ENCODE data around the gene LAGE3.

LAGE3 gene

GRCh38 chrX:154452823-154453222, 26.3 kb downstream of the LAGE3 start:
- DNase-seq: no peak

DNA sequence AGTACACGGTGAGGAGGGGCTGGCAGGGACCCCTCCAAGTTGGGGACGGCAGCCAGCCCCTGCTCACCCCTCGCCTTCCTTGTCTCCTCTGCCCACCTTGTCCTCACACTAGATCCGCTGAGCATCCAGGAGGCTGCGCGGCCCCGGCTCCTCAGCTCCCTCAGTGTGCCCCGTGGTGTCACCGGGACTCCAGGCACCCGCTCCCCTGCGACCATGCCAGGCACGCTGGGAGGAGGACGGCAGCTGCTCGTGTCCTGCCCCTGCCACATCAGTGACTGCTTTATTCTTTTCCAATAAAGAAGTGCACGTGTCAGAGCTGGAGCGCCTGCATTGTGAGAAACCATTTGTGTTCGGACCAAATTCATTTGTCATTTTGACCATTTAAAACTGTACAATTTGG, 28.8 kb downstream of the LAGE3 start:
- DNase-seq: no peak

DNA sequence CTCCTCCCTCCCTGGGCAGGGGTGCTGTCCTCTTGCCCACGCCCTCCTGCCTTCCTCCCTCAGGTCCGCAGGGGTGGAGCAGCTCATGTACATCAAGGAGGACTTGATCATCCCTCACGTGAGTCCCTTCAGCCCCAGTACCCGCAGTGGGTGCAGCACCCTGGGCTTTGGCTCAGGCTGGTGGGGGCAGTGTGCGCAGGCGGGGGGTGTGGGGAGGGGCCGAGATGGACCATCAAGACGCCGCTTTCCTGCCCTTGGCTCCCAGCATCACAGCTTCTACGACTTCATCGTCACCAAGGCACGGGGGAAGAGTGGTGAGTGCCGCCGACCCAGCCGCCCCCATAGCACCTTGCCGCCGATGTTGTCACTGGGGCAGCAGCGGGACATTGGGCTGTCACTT, 29.5 kb downstream of the LAGE3 start:
- no peak for DNase-seq

DNA sequence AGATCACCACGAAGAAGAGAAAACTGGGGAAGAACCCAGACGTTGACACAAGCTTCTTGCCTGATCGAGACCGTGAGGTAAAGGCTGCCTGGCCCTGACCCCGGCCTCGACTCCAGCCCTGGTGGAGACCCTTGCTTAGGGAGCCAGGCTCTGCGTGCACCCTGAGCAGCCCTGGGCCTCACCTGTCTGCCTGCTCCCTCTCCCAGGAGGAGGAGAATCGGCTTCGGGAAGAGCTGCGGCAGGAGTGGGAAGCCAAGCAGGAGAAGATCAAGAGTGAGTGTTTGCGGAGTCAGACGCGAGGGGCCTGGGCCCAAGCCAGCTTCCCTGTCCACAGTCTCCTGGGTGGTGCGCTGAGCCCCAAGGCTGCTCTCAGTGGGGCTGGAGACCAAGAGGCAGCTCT, 30.6 kb downstream of the LAGE3 start:
- no peak for DNase-seq

- DNase-seq: no peak
Measured at GRCh38 chrX:154446430-154446829, 32.7 kb downstream of the LAGE3 start.

- DNase-seq: no peak
Measured at GRCh38 chrX:154445776-154446175, 33.3 kb downstream of the LAGE3 start.

DNA sequence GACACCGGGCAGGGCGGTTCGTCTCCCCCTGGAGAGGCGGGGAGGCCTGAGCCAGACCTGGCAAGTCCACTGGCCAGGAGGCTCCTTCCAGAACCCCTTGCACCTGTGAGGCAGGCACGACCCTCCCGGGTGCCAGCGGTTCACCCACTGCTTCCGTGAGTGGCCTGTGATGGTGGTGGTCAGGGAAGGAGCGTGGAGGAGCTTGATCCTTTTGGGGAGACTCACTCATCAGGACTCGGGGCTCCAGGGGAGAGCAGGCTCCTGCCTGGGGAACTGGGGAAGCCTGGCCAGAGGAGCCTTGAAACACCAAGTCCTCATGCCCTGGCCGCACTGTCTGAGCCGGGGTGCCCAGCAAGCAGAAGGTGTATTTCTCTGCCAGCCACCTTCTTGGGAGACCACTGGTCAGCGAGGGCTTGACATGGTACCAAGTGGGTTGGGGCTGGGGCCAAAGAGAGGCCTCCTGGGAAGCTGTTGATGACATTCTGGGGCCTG, 34.3 kb downstream of the LAGE3 start:
- DNase-seq: no peak

GRCh38 chrX:154443992-154444754, 34.9 kb downstream of the LAGE3 start, which contains the start of gene FAM50A:
Gene FAM50A (plus strand): TSS chrX:154444141. CDS start chrX:154444236, 95 bp downstream.
- DNase-seq: peak; percentile 70 to 79

- DNase-seq: no peak
Measured at GRCh38 chrX:154443479-154443910, 35.6 kb downstream of the LAGE3 start.

DNA sequence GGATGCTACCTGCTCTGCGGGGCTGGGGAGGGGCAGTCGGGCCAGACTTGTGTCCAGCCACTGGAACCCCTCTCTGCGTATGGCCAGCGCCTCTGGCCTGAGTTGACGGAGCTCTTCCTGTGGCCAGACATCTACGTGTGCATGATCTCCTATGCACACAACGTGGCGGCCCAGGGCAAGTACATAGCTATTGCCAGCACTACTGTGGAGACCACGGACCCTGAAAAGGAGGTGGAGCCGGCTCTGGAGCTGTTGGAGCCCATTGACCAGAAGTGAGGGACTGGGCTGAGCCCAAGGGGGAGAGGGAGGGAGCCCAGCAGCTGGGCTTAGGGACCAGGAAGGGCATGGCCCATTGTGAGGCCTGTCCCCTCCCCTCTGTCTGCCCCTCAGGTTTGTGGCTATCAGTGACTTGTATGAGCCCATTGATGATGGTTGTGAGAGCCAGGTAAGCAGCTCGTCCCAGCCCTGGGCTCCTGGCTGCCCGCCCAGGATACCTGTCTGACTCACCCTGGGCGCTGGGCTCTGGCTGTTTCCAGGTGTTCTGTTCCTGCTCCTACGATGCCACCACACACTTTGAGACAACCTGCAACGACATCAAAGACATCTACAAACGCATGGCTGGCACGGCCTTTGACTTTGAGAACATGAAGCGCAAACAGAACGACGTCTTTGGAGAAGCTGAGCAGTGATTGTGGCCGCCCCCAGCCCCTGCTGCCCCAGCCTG, 36.9 kb downstream of the LAGE3 start:
- no peak for DNase-seq

DNA sequence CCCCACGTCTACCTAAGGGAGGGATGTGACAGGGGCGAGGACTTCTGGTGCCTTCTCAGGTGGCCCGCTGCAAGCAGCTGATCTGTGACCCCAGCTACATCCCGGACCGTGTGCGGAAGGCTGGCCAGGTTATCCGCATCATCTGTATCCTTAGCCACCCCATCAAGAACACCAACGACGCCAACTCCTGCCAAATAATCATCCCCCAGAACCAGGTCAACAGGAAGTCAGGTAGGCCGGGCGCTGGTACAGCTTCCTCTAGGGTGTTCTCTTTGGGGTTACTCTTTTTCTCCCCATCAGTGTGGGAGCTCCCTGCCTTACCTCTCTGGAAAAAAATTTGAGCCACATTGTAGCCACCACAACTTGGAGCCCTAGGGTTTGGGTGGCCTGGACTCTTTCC, 37.5 kb downstream of the LAGE3 start:
- no peak for DNase-seq

- no peak for DNase-seq
Measured at GRCh38 chrX:154440623-154441357, 38.3 kb downstream of the LAGE3 start.

DNA sequence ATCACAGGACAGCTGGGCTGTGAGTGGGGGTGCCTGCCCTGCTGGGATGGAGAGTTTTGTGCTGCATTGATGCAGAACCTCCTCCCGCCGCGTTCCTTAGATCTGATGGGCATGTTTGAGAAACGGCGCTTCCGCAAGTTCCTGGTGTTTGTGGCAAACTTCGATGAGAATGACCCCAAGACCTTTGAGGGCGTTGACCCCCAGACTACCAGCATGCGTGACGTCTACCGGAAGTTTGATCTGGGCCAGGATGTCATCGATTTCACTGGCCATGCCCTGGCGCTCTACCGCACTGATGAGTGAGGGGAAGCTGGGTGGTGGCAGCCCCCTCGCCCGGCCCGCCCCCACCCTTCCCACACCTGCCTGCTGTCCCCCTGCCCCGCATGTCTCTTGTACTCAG, 39.2 kb downstream of the LAGE3 start:
- DNase-seq: no peak

GRCh38 chrX:154437971-154438893, 40.8 kb downstream of the LAGE3 start:
- DNase-seq: no peak

DNA sequence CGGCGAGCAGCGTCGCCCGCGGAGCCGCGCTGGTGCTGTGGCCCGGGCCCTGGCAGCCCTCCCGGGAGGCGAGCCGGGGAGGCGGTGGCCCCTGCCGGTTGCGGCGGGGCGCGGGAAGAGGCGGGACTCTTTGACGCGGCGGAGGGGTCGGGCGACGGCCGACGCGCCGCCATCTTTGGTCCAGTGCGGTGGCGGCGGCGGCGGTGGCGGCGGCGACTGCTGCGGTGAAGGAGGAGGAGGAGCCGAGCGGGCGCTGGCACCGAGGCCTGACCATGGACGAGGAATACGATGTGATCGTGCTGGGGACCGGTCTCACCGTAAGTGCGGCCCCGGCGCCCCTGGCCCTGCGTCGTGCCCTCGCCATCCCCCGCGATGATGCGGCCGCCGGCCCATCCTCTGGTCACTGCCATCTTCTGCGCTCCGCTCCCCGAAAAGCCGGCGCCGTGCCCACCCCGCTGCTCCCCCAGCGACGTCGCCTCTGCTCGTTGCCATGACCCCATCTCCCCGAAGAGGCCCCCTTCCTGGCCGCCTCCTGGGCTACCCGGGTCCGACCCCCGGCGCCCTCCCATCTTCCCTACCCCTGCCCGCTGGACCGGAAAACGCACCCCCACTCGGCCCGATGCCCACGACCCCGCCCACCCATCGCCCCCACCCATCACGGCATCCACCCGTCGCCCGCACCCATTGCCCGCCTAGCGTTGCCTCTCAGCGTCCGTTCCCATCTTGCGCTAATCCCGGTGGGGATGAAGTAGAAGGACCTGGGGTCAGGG, 41.9 kb downstream of the LAGE3 start, which contains the start of gene GDI1:
GDI1 (plus strand) TSS at position 172 of the 770 bp plus-strand sequence; CDS start at position 273, 101 bp downstream.
- DNase-seq: peak; percentile 59 to 61

GRCh38 chrX:154436374-154436982, 42.6 kb downstream of the LAGE3 start:
- peak in 1 of 2 experiments; percentile 44 for DNase-seq

- no peak for DNase-seq
Measured at GRCh38 chrX:154435171-154435733, 43.8 kb downstream of the LAGE3 start.

GRCh38 chrX:154434394-154435168, 44.5 kb downstream of the LAGE3 start:
- no peak for DNase-seq

GRCh38 chrX:154433605-154434004, 45.5 kb downstream of the LAGE3 start:
- no peak for DNase-seq

DNA sequence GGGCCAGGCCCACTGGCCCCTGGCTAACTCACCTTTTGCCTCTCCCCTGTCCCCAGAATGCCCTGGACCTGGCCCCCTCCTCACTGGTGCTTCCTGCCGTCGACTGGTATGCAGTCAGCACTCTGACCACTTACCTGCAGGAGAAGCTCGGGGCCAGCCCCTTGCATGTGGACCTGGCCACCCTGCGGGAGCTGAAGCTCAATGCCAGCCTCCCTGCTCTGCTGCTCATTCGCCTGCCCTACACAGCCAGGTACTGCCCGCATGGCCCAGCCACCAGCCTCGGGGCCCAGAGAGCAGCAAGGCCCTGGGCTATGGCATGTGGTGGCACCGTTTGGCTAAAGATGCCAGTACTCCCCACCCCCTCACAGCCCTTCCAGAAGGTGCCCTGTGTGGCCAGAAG, 46.9 kb downstream of the LAGE3 start:
- DNase-seq: no peak
